Vagina (tissue), 2 donors: Measurements from ENCODE around the gene FRMD7.

Source experiments
- POLR2A ChIP-seq, 2 donors: fragments of 450-650 bp; IDR thresholded peaks; one replicate each; pipeline ENCODE4 v1.6.1; 2017; ENCODE audit warnings: antibody characterized with exemption in 2 of 2, mild to moderate bottlenecking in 2 of 2, moderate library complexity in 2 of 2
- POLR2AphosphoS5 ChIP-seq, 2 donors: sonication (generic); formaldehyde crosslinking; IDR thresholded peaks; one replicate each; pipeline ENCODE4 v1.9.0; 2017; ENCODE audit warnings: antibody characterized with exemption in 2 of 2, mild to moderate bottlenecking in 2 of 2, low read depth in 1 of 2; ENCODE audit not compliant: insufficient read depth in 1 of 2
- TF ChIP-seq, protein P1 (sequence below), 3 experiments: fragments of 450-650 bp in 2 of 3; fragments of 200-600 bp in 1 of 3; sonication (generic) in 1 of 3; IDR thresholded peaks; one replicate each; pipeline ENCODE4 v1.5.1; 2017 to 2019; ENCODE audit warnings: antibody characterized with exemption in 3 of 3, mild to moderate bottlenecking in 2 of 3, moderate library complexity in 2 of 3

DNA sequence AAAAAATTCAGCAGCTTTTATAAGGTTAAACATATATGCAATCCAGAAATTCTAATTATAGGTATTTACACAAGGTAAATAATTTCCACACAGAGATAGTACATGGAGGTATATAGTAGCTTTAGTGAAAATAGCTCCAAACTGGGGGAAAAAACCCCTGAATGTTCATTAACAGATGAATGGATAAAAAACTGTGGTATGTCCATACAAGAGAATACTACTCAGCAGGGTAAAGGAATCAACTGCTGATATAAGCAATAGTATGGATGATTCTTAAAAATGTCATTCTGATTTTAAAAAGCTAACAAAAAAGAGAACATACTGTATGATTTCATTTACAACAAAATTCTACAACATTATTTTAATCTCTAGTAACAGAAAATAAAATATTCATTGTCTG, 37.2 kb upstream of the FRMD7 start:
- TF ChIP-seq, protein P1, sequence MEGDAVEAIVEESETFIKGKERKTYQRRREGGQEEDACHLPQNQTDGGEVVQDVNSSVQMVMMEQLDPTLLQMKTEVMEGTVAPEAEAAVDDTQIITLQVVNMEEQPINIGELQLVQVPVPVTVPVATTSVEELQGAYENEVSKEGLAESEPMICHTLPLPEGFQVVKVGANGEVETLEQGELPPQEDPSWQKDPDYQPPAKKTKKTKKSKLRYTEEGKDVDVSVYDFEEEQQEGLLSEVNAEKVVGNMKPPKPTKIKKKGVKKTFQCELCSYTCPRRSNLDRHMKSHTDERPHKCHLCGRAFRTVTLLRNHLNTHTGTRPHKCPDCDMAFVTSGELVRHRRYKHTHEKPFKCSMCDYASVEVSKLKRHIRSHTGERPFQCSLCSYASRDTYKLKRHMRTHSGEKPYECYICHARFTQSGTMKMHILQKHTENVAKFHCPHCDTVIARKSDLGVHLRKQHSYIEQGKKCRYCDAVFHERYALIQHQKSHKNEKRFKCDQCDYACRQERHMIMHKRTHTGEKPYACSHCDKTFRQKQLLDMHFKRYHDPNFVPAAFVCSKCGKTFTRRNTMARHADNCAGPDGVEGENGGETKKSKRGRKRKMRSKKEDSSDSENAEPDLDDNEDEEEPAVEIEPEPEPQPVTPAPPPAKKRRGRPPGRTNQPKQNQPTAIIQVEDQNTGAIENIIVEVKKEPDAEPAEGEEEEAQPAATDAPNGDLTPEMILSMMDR (IDR thresholded peaks at IDR 0.05) = no peak
- TF ChIP-seq POLR2AphosphoS5 (IDR thresholded peaks at IDR 0.05; ENCODE audit: insufficient read depth in 1 of 2, low read depth in 1 of 2) = no peak
- TF ChIP-seq POLR2A (IDR thresholded peaks at IDR 0.05) = no peak
